Fibroblast of pulmonary artery (primary cell): ENCODE data around the gene FAM167B.
A peak's percentile ranks its signal among the peaks of the same experiment; 100 is the strongest.

Experiments used
- DNase-seq: peaks from one replicate; pipeline ENCODE4 v3.0.0-alpha.2; 2010; ENCODE audit warnings: low read depth
- H3K4me3 ChIP-seq: replicated peaks from 2 replicates; pipeline ENCODE4 v1.5.1; 2011; ENCODE audit warnings: low read depth, mild to moderate bottlenecking, control low read depth, low read length, moderate library complexity
- TF ChIP-seq, protein P1 (sequence below): IDR thresholded peaks from 2 replicates; pipeline ENCODE4 v1.5.1; 2011; ENCODE audit warnings: mild to moderate bottlenecking, control low read depth, low read length, inconsistent platforms; ENCODE audit errors: missing control alignments

The FAM167B gene

DNA sequence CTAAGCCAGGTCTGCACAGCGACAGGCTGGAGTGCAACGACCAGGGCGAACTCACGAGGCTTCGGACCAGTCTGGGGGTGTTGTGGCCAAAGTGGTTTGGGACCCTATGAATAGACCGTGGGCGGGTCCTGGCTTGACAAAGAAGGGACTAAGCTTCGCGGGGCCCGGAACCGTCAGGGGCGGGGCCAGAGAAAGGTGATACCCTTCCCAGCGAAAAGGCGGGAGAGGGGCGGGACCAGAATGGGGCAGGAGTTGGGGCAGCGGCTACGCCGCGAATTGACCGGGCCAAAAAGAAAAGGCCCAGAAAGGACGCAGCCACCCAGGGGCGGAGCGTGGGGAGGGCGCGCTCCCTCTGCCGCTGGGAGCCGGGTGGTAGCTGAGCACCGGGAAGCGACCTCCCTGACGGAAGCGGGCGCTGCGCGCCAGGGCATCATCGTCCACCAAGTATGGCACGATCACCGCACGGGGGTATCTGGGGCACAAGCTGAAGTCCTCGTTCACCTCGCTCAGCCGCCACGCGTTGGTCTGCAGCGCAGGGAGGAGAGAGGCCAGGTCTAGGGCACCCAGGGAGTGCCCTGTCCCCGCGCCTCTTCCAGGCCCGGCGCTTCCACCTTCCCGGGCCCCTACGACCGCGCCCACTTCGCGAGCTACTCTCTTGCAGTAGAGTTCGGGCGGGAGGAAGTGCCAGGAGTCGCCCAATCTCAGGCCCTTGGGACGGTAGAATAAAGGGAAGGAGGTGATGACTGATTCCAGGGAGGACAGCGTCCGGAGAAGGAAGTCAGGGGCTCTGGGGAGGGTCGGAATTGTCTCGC lies 6.7 kb upstream of the FAM167B start:
- TF ChIP-seq, protein P1, sequence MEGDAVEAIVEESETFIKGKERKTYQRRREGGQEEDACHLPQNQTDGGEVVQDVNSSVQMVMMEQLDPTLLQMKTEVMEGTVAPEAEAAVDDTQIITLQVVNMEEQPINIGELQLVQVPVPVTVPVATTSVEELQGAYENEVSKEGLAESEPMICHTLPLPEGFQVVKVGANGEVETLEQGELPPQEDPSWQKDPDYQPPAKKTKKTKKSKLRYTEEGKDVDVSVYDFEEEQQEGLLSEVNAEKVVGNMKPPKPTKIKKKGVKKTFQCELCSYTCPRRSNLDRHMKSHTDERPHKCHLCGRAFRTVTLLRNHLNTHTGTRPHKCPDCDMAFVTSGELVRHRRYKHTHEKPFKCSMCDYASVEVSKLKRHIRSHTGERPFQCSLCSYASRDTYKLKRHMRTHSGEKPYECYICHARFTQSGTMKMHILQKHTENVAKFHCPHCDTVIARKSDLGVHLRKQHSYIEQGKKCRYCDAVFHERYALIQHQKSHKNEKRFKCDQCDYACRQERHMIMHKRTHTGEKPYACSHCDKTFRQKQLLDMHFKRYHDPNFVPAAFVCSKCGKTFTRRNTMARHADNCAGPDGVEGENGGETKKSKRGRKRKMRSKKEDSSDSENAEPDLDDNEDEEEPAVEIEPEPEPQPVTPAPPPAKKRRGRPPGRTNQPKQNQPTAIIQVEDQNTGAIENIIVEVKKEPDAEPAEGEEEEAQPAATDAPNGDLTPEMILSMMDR: peak; percentile 19
- peak overlapping the region; percentile 69 for H3K4me3 ChIP-seq
- peak; percentile 38 for DNase-seq

DNA sequence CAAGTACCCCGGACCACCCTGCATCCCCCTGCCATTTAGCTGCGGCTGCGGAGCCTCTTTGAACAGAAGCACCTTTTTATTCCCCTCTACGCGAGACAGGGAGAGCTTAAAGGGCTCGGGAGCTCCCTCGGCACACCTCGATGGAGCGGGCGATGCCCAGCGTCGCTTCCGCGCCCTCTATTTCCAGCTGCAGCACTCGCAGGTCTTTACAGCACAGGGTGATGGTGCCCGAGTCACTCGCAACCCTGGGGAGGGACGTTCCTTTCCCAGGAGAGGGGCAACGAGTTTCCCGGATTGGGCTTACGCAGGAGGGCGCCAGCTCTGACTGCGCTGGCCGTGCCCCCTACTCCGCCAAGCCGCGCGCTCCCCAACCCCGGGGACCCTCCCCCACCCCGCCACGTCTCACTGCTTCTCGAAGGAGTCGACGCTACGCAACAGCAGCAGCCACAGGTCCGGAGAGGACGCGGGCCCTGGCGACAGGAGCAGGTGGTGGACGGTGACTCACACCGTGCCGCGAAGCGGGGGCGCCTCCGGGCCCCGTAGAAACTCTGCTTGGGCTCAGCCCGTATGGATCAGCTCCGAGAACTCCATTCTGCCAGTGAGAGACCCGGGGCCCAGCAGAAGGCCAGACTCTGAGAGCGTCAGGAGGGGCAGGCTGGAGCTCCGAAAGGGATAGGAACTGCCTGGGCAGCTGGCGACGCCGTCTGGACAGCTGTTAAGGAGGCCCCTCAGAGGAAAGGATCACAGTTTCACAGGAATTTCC lies 5.8 kb upstream of the FAM167B start:
- DNase-seq: peak; percentile 58
- H3K4me3 ChIP-seq: peak overlapping the region; percentile 69
- TF ChIP-seq, protein P1: no peak

DNA sequence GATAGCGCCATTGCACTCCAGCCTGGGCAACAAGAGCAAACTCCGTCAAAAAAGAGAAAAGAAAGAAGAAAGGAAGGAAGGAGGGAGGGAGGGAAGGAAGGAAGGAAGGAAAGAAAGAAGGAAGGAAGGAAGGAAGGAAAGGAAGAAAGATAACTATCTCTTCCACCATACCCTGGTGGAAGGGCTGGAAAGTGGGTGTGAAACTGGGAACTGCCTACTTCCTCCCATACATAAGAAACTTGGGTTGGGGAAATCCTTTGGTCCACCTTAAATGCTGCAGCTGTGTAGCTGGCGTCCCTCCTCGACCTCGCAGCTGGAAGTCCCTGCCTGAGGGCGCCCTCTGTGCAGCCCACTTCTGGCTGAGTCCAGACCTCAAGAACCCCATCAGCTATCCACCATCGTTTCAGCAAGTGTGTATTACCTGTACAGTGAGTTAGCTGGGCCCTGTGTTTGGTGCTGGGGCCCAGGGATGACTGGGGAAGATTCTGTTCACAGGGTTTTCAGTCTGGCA lies 4.6 kb upstream of the FAM167B start:
- DNase-seq: peak; percentile 47
- TF ChIP-seq, protein P1: no peak
- peak overlapping the region; percentile 30 for H3K4me3 ChIP-seq

DNA sequence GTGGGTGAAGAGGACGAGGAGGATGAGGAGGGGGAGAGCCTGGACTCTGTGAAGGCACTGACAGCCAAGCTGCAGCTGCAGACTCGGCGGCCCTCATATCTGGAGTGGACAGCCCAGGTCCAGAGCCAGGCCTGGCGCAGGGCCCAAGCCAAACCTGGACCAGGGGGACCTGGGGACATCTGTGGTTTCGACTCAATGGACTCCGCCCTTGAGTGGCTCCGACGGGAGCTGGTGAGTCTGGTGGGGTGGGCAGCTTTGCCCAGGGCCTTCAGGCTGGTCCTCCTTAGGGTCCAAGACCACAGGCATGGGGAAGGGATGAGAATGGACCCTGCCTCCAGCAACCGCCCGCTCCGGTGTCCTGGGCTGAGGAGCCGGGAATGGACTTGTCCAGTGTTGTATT lies 430 bp downstream of the FAM167B start:
- no peak for DNase-seq
- H3K4me3 ChIP-seq: no peak overlapping the region
- TF ChIP-seq, protein P1: no peak

DNA sequence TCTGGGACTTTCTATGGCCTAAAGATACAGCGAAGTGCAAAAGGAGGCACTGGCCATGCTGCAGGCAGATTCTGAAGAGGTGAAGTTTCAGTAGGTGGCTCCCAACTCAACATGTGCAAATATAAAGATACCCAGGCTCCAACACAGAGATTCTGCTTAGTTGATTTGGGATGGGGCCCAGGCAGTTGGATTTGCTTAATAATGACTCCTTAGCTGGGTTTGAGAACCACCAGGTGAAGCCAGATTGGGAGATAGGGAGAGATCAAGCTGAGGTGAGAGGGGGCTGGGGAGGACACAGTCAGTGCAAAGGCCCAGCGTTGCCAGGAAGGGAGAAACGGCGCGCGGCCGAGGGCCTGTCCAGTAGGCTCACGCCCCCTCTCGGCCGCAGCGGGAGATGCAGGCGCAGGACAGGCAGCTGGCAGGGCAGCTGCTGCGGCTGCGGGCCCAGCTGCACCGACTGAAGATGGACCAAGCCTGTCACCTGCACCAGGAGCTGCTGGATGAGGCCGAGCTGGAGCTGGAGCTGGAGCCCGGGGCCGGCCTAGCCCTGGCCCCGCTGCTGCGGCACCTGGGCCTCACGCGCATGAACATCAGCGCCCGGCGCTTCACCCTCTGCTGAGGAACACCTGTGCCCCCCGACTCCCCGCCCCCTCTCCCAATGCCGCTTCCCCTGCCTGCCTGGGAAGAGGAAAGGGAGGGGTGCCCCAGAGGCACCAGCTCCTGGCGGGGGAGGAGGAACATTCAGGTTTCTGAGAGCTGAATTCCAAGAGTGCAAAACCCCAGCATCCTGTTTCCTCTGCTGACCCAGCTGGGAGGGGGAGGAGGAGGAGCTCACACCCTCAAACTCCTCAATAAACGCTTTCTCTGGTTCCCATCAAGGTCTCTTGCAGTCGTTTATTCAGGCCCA lies 1.2 kb downstream of the FAM167B start:
- TF ChIP-seq, protein P1: peak; percentile 70
- H3K4me3 ChIP-seq: no peak overlapping the region
- peak; percentile 73 for DNase-seq

DNA sequence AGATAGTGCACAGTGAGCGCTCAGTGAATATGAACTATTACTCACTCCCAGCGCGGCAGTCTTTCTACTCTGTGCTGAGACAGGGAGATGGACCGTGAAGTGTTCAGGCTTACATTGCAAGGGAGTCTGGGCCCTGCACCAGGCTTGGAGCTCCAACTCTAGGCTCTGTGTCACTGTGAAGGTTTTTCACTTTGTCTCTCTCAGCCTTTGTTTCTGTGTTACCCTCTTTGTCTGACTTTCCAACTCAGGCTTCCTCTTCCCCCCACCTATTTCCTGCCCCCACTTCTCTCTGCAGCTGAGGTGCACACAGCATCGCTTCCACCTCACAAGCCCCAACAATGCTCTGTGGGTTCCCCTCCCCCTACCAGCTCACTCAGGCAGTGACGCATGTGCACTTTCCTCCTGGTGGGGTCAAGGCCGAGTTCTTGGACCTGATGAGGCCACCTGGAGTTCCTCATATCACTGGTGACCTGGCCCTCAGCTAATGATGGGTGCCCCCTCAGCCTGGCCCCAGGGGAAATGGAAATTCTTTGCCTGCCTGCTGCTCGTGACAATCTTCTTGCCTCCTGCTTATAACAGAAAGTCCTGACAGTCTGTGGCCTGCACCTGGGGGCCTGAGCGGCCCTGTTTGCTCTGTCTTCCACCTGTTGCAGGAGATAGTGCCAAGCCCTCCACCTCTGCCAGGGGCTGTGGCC lies 3.0 kb downstream of the FAM167B start:
- H3K4me3 ChIP-seq: no peak overlapping the region
- TF ChIP-seq, protein P1: no peak
- peak; percentile 58 for DNase-seq
